Esophagus muscularis mucosa (tissue), 4 donors: ENCODE data around the gene KLHL14. TPM values are rescaled to one million over a fixed set of nuclear protein-coding genes. Genes with fewer than 3 reads are reported as not detected.
A peak's percentile ranks its signal among the peaks of the same experiment; 100 is the strongest.

Source experiments
- DNase-seq: peaks from one replicate; pipeline ENCODE4 v3.0.0-alpha.2; 2017; ENCODE audit errors: extremely low spot score
- H3K27ac ChIP-seq, 4 donors: fragments of 200-600 bp; sonication (generic); replicated peaks in 1 of 4; 1 replicate in 3 of 4; 2 replicates in 1 of 4; pipeline ENCODE4 v1.5.1; 2016 to 2019; ENCODE audit warnings: mild to moderate bottlenecking in 1 of 4
- H3K27me3 ChIP-seq, 4 donors: fragments of 200-600 bp; sonication (generic); one replicate each; pipeline versions ENCODE4 v1.5.1 to v1.6.0; 2016 to 2019
- H3K36me3 ChIP-seq, 4 donors: fragments of 200-600 bp; sonication (generic); one replicate each; pipeline ENCODE4 v1.5.1; 2016 to 2019
- H3K4me1 ChIP-seq, 4 donors: fragments of 200-600 bp; sonication (generic); one replicate each; pipeline ENCODE4 v1.5.1; 2016 to 2019
- H3K4me3 ChIP-seq, 4 donors: fragments of 200-600 bp; sonication (generic); 1 replicate in 2 of 4; 2 replicates in 2 of 4; pipeline ENCODE4 v1.5.1; 2016 to 2019; ENCODE audit warnings: mild to moderate bottlenecking in 4 of 4, moderate library complexity in 1 of 4
- H3K9me3 ChIP-seq, 4 donors: fragments of 200-600 bp; sonication (generic); 1 replicate in 3 of 4; 2 replicates in 1 of 4; pipeline ENCODE4 v1.5.1; 2016 to 2019
- CTCF ChIP-seq, 3 experiments: fragments of 200-600 bp in 2 of 3; fragments of 450-650 bp in 1 of 3; sonication (generic) in 2 of 3; IDR thresholded peaks; one replicate each; pipeline ENCODE4 v1.5.1; 2017 to 2019; ENCODE audit warnings: antibody characterized with exemption in 3 of 3, mild to moderate bottlenecking in 2 of 3, moderate library complexity in 1 of 3
- EP300 ChIP-seq: sonication (generic); formaldehyde crosslinking; IDR thresholded peaks from one replicate; pipeline ENCODE4 v1.6.1; 2017; ENCODE audit warnings: antibody characterized with exemption
- POLR2A ChIP-seq: fragments of 450-650 bp; IDR thresholded peaks from one replicate; pipeline ENCODE4 v1.6.1; 2017; ENCODE audit warnings: antibody characterized with exemption, moderate library complexity, mild to moderate bottlenecking, low read depth
- POLR2AphosphoS5 ChIP-seq, 2 donors: sonication (generic); formaldehyde crosslinking; IDR thresholded peaks; one replicate each; pipeline ENCODE4 v1.6.1; 2017; ENCODE audit warnings: antibody characterized with exemption in 2 of 2
- WGBS: methylation state at CpG from one replicate; pipeline ENCODE4 v1.1.5; 2018; 5-methylcytosine and 5-hydroxymethylcytosine counted together
- intact Hi-C: fragments of 100-400 bp; cut with DNase I; formaldehyde crosslinking; loops from one replicate; pipeline ENCODE4 v1.15.1; 2023
- total RNA-seq, 4 donors: library from RNA; depleted of rRNA; stranded (reverse); fragments of >200 nt; gene quantifications; one replicate each; pipeline versions ENCODE4 v1.1.0 to v1.2.1, GENCODE V29; 2016

The KLHL14 gene
- total RNA-seq, 4 donors from 2014 or later = 0.06 to 0.50 (median 0.26) TPM; not detected in 1

GRCh38 chr18:32722279-32722678 is 50.5 kb downstream of the KLHL14 start:
- no peak for TF ChIP-seq CTCF (IDR thresholded peaks at IDR 0.05)
- no peak for TF ChIP-seq POLR2AphosphoS5 (IDR thresholded peaks at IDR 0.05)
- TF ChIP-seq EP300 = no peak
- TF ChIP-seq POLR2A = no peak
- Histone ChIP-seq H3K9me3 (no peaks in the 10 kb centered on the region), H3K27me3 (no peaks in the 10 kb centered on the region), H3K27ac (no peak overlapping the region), H3K4me3 (no peak overlapping the region), H3K4me1 (no peaks in the 10 kb centered on the region), H3K36me3 (no peaks in the 10 kb centered on the region)
- intact Hi-C loops = no loop called here
- DNase-seq = no peak
- 68% methylated on average over 3 of the region's 3 CpGs for WGBS

- 81% methylated on average over 4 of the region's 4 CpGs for WGBS
- TF ChIP-seq EP300 = no peak
- no peak for TF ChIP-seq CTCF (IDR thresholded peaks at IDR 0.05)
- no peak for TF ChIP-seq POLR2AphosphoS5 (IDR thresholded peaks at IDR 0.05)
- Histone ChIP-seq H3K36me3 (no peaks in the 10 kb centered on the region), H3K4me3 (no peak overlapping the region), H3K9me3 (no peaks in the 10 kb centered on the region), H3K4me1 (no peaks in the 10 kb centered on the region), H3K27me3 (no peaks in the 10 kb centered on the region), H3K27ac (no peak overlapping the region)
- DNase-seq = no peak
- intact Hi-C loops = no loop called here
Observed at GRCh38 chr18:32717126-32717525, 55.7 kb downstream of the KLHL14 start.

- Histone ChIP-seq H3K4me3 (no peak overlapping the region), H3K36me3 (no peaks in the 10 kb centered on the region), H3K4me1 (no peaks in the 10 kb centered on the region), H3K9me3 (no peaks in the 10 kb centered on the region), H3K27me3 (no peaks in the 10 kb centered on the region), H3K27ac (no peak overlapping the region)
- intact Hi-C loops = no loop called here
- no peak for DNase-seq
- 0% methylated on average over 4 of the region's 4 CpGs for WGBS
- TF ChIP-seq CTCF (IDR thresholded peaks at IDR 0.05) = peak; percentile 32 to 56 (median 34)
- TF ChIP-seq POLR2AphosphoS5 (IDR thresholded peaks at IDR 0.05) = no peak
Observed at GRCh38 chr18:32714571-32715148, 58.2 kb downstream of the KLHL14 start.

GRCh38 chr18:32712860-32713259 is 60.0 kb downstream of the KLHL14 start:
- intact Hi-C loops = no loop called here
- TF ChIP-seq POLR2AphosphoS5 (IDR thresholded peaks at IDR 0.05) (no peak), EP300 (no peak), POLR2A (no peak), CTCF (IDR thresholded peaks at IDR 0.05) (no peak)
- WGBS = 92% methylated on average over 1 of the region's 1 CpG
- H3K4me3 ChIP-seq = no peak overlapping the region
- H3K9me3 ChIP-seq = no peaks in the 10 kb centered on the region
- no peaks in the 10 kb centered on the region for H3K4me1 ChIP-seq
- H3K27me3 ChIP-seq = no peaks in the 10 kb centered on the region
- H3K27ac ChIP-seq = no peak overlapping the region
- DNase-seq = no peak
- H3K36me3 ChIP-seq = no peaks in the 10 kb centered on the region

GRCh38 chr18:32711862-32712261 is 61.0 kb downstream of the KLHL14 start:
- TF ChIP-seq POLR2A (no peak), EP300 (no peak), CTCF (IDR thresholded peaks at IDR 0.05) (no peak), POLR2AphosphoS5 (IDR thresholded peaks at IDR 0.05) (no peak)
- 86% methylated on average over 2 of the region's 2 CpGs for WGBS
- H3K27ac ChIP-seq = no peak overlapping the region
- intact Hi-C loops = no loop called here
- H3K4me3 ChIP-seq = no peak overlapping the region
- no peaks in the 10 kb centered on the region for H3K27me3 ChIP-seq
- no peaks in the 10 kb centered on the region for H3K9me3 ChIP-seq
- DNase-seq = no peak
- H3K36me3 ChIP-seq = no peaks in the 10 kb centered on the region
- no peaks in the 10 kb centered on the region for H3K4me1 ChIP-seq
